Muscle layer of duodenum (tissue), 2 donors: ENCODE data around the gene TMEM123.
"Not testable (repeated sequence)": the region's sequence is repeated elsewhere in the genome, so short reads cannot be mapped to it uniquely, and the experiment has no call there.

Source experiments
- H3K27ac ChIP-seq: one replicate; pipeline ENCODE4 v1.7.0; 2013; ENCODE audit warnings: mild to moderate bottlenecking, low read length
- H3K27me3 ChIP-seq: one replicate; pipeline ENCODE4 v1.7.0; 2013; ENCODE audit warnings: low read depth, mild to moderate bottlenecking, control low read depth, low read length
- H3K36me3 ChIP-seq, 2 donors: one replicate each; pipeline ENCODE4 v1.7.0; 2013; ENCODE audit warnings: low read length in 2 of 2, control low read depth in 1 of 2, mild to moderate bottlenecking in 1 of 2; ENCODE audit not compliant: insufficient read depth in 2 of 2, control insufficient read depth in 1 of 2
- H3K4me1 ChIP-seq, 2 donors: one replicate each; pipeline ENCODE4 v1.7.0; 2013; ENCODE audit warnings: low read length in 2 of 2, mild to moderate bottlenecking in 2 of 2, control low read depth in 1 of 2, moderate library complexity in 1 of 2; ENCODE audit not compliant: insufficient read depth in 2 of 2, control insufficient read depth in 1 of 2
- H3K4me3 ChIP-seq, 2 donors: one replicate each; pipeline ENCODE4 v1.7.0; 2013; ENCODE audit warnings: low read length in 2 of 2, low read depth in 1 of 2, mild to moderate bottlenecking in 1 of 2
- H3K9me3 ChIP-seq, 2 donors: one replicate each; pipeline ENCODE4 v1.7.0; 2013; ENCODE audit warnings: low read length in 2 of 2, control low read depth in 1 of 2, mild to moderate bottlenecking in 1 of 2; ENCODE audit not compliant: control insufficient read depth in 1 of 2
- donor health status: healthy.

The TMEM123 gene

GRCh38 chr11:102374633-102375424 is 77.7 kb downstream of the TMEM123 start:
- not testable (repeated sequence) for H3K27me3 ChIP-seq, H3K4me1 ChIP-seq, H3K9me3 ChIP-seq, H3K27ac ChIP-seq, H3K4me3 ChIP-seq
- H3K36me3 ChIP-seq: peaks cover 24 to 27% of the 10 kb centered on the region in 2 donors

- peaks cover 36 to 49% of the 10 kb centered on the region in 2 donors for H3K36me3 ChIP-seq
- H3K4me1 ChIP-seq: no peaks in the 10 kb centered on the region
- no peaks in the 10 kb centered on the region for H3K27me3 ChIP-seq
- no peaks in the 10 kb centered on the region for H3K9me3 ChIP-seq
- H3K27ac ChIP-seq: no peak overlapping the region
- H3K4me3 ChIP-seq: no peak overlapping the region
Observed at GRCh38 chr11:102368472-102368871, 84.1 kb downstream of the TMEM123 start.

GRCh38 chr11:102367364-102367763 is 85.2 kb downstream of the TMEM123 start:
- H3K27ac ChIP-seq: no peak overlapping the region
- H3K4me1 ChIP-seq: no peaks in the 10 kb centered on the region

GRCh38 chr11:102364991-102365390 is 87.6 kb downstream of the TMEM123 start:
- peaks cover 48 to 70% of the 10 kb centered on the region in 2 donors for H3K36me3 ChIP-seq

More at GRCh38 chr11:102367364-102367763, 85.2 kb downstream of the TMEM123 start:
- Histone ChIP-seq H3K27me3 (no peaks in the 10 kb centered on the region), H3K36me3 (peaks cover 43 to 56% of the 10 kb centered on the region in 2 donors), H3K4me3 (no peak overlapping the region), H3K9me3 (no peaks in the 10 kb centered on the region)

GRCh38 chr11:102361086-102362031 is 91.2 kb downstream of the TMEM123 start:
- Histone ChIP-seq H3K4me3 (no peak overlapping the region), H3K27ac (no peak overlapping the region), H3K36me3 (peaks cover 33 to 65% of the 10 kb centered on the region in 2 donors), H3K9me3 (peaks cover 0 to 11% of the 10 kb centered on the region in 2 donors), H3K4me1 (peaks cover 0 to 8% of the 10 kb centered on the region in 2 donors), H3K27me3 (no peaks in the 10 kb centered on the region)

More at GRCh38 chr11:102364991-102365390, 87.6 kb downstream of the TMEM123 start:
- no peak overlapping the region for H3K4me3 ChIP-seq
- no peaks in the 10 kb centered on the region for H3K4me1 ChIP-seq
- H3K27me3 ChIP-seq: no peaks in the 10 kb centered on the region
- peaks cover 0 to 4% of the 10 kb centered on the region in 2 donors for H3K9me3 ChIP-seq
- no peak overlapping the region for H3K27ac ChIP-seq

GRCh38 chr11:102360681-102361080 is 91.9 kb downstream of the TMEM123 start:
- H3K36me3 ChIP-seq: peaks cover 33 to 58% of the 10 kb centered on the region in 2 donors

GRCh38 chr11:102359372-102359771 is 93.2 kb downstream of the TMEM123 start:
- Histone ChIP-seq H3K27me3 (no peaks in the 10 kb centered on the region), H3K36me3 (peaks cover 22 to 47% of the 10 kb centered on the region in 2 donors), H3K4me3 (no peak overlapping the region), H3K9me3 (peaks cover 0 to 11% of the 10 kb centered on the region in 2 donors), H3K27ac (no peak overlapping the region), H3K4me1 (peaks cover 0 to 8% of the 10 kb centered on the region in 2 donors)

More at GRCh38 chr11:102360681-102361080, 91.9 kb downstream of the TMEM123 start:
- Histone ChIP-seq H3K27ac (no peak overlapping the region), H3K9me3 (peaks cover 0 to 11% of the 10 kb centered on the region in 2 donors), H3K4me3 (no peak overlapping the region), H3K27me3 (no peaks in the 10 kb centered on the region), H3K4me1 (peaks cover 0 to 8% of the 10 kb centered on the region in 2 donors)

GRCh38 chr11:102357116-102357515 is 95.4 kb downstream of the TMEM123 start:
- Histone ChIP-seq H3K36me3 (peaks cover 15 to 44% of the 10 kb centered on the region in 2 donors), H3K4me3 (no peak overlapping the region), H3K4me1 (peaks cover 0 to 8% of the 10 kb centered on the region in 2 donors), H3K9me3 (peaks cover 0 to 11% of the 10 kb centered on the region in 2 donors), H3K27ac (no peak overlapping the region), H3K27me3 (no peaks in the 10 kb centered on the region)

- Histone ChIP-seq H3K27me3 (no peaks in the 10 kb centered on the region), H3K36me3 (peaks cover 9 to 18% of the 10 kb centered on the region in 2 donors), H3K4me3 (peak overlapping the region; percentile 69 to 96), H3K4me1 (peaks cover 26 to 29% of the 10 kb centered on the region in 2 donors), H3K9me3 (no peaks in the 10 kb centered on the region), H3K27ac (peak overlapping the region; percentile 99)
Observed at GRCh38 chr11:102347462-102348370, 104.8 kb downstream of the TMEM123 start.

GRCh38 chr11:102346748-102347461 is 105.7 kb downstream of the TMEM123 start, which contains the start of gene BIRC2:
Gene BIRC2, plus strand, starts transcription at chr11:102347214. Its CDS starts 2,641 bp downstream, at chr11:102349855.
- peaks cover 26 to 29% of the 10 kb centered on the region in 2 donors for H3K4me1 ChIP-seq
- peaks cover 9 to 18% of the 10 kb centered on the region in 2 donors for H3K36me3 ChIP-seq
- H3K27ac ChIP-seq: peak within 1 kb of the TSS; percentile 99
- H3K9me3 ChIP-seq: no peaks in the 10 kb centered on the region
- no peaks in the 10 kb centered on the region for H3K27me3 ChIP-seq
- H3K4me3 ChIP-seq: peak within 1 kb of the TSS; percentile 69 to 96
